ENCODE data around the gene RIPOR2.

The RIPOR2 gene

DNA sequence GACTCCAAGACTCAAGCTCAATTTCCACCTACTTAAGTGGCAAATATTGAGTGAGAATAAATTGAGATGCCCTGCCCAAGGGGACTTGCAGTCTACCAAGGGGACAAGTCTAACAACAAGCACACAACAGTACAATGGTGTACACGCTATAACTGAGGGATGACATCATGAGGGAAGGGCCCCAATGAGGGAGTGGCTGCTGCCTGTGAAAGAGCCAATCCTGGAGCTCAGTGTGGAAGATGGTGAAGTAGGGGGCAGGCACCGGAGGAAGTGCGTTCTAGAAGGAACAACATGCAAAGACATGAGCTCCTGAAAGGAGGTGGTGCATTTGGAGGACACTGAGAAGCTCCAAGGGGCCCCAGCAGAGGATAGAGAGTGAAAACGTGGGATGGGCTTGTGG, 90.2 kb downstream of the RIPOR2 start:
- TF ChIP-seq SPI1 (IDR thresholded peaks at IDR 0.05; ENCODE audit: low read depth, low read length) (no peak), POU2F2 (IDR thresholded peaks at IDR 0.05; ENCODE audit: low read depth, low read length) (no peak), TAF1 (IDR thresholded peaks at IDR 0.05; ENCODE audit: low read depth, low read length) (no peak), POLR2A (IDR thresholded peaks at IDR 0.05; ENCODE audit: low read depth, low read length) (no peak), PAX5 (IDR thresholded peaks at IDR 0.05; ENCODE audit: insufficient read depth, low read length, severe bottlenecking) (no peak), POLR2AphosphoS5 (IDR thresholded peaks at IDR 0.05; ENCODE audit: low read depth, low read length) (no peak)
- no peak for FAIRE-seq
- DNase-seq (ENCODE audit: insufficient read length, low spot score), result no peak

DNA sequence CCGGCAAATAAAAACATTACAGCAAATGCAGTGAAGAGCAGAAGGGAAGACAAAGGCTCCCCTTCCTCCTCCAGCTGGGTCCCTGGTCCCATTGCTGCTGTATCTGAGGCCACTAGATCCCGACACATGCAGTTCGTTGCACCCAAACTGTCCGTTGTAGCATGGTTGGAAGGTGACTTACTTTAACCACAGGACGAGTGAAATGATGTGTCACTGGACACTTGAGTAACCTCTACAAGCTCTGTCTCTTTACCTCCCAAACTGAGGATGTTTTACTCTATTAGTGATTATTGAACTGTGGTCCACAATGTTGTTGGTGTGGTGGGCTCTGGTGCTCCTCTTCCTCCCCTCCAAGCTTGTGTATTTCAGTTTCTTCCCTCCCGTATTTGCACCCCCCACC, 90.9 kb downstream of the RIPOR2 start:
- DNase-seq (ENCODE audit: insufficient read length, low spot score) (no peak), FAIRE-seq (peak; percentile 45)
- TF ChIP-seq POLR2AphosphoS5 (IDR thresholded peaks at IDR 0.05; ENCODE audit: low read depth, low read length), result no peak
- TF ChIP-seq POLR2A (IDR thresholded peaks at IDR 0.05; ENCODE audit: low read depth, low read length), result no peak
- TF ChIP-seq TAF1 (IDR thresholded peaks at IDR 0.05; ENCODE audit: low read depth, low read length), result no peak
- TF ChIP-seq PAX5 (IDR thresholded peaks at IDR 0.05; ENCODE audit: insufficient read depth, low read length, severe bottlenecking), result no peak
- TF ChIP-seq POU2F2 (IDR thresholded peaks at IDR 0.05; ENCODE audit: low read depth, low read length), result no peak
- no peak for TF ChIP-seq SPI1 (IDR thresholded peaks at IDR 0.05; ENCODE audit: low read depth, low read length)

DNA sequence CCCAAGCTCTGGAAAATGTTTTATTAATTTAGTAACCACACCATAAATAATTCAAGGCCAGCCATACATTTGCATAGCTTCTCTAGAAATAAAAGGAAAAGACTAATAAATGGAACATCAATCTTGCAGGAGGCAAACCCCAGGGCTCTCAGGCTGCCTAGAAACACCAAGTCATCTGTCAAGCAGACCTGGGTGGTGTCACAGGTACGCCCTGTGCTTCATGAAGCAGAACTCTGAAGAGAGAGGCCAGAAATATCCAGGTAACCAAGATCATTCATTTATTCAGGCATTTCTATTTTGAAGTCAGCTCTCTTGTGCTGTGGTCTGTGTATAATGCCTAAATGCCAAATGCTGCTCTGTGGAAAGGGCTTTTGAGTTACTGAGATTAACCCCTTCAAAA, 91.7 kb downstream of the RIPOR2 start:
- no peak for FAIRE-seq
- TF ChIP-seq POU2F2 (IDR thresholded peaks at IDR 0.05; ENCODE audit: low read depth, low read length), result no peak
- TF ChIP-seq POLR2A (IDR thresholded peaks at IDR 0.05; ENCODE audit: low read depth, low read length), result no peak
- TF ChIP-seq SPI1 (IDR thresholded peaks at IDR 0.05; ENCODE audit: low read depth, low read length), result no peak
- no peak for TF ChIP-seq TAF1 (IDR thresholded peaks at IDR 0.05; ENCODE audit: low read depth, low read length)
- TF ChIP-seq POLR2AphosphoS5 (IDR thresholded peaks at IDR 0.05; ENCODE audit: low read depth, low read length), result no peak
- no peak for TF ChIP-seq PAX5 (IDR thresholded peaks at IDR 0.05; ENCODE audit: insufficient read depth, low read length, severe bottlenecking)

DNA sequence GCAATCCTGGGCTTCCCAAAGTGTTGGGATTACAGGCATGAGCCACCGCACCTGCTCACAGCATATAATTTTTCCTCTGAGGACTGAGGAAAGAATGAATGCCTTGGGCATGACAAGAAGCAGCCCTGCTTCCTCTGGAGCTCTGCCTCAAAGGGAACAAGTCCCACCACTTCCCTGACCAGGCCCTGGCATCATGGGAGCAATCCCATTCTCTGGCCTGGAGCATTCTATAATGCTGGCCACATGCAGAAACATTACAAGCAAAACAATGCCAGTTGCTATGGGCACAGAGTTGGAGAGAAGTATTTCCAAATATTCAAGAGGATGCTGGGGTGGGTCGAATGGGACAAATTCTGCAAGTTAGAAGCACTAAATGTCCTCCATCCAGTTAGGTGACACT, 95.6 kb downstream of the RIPOR2 start:
- no peak for DNase-seq (ENCODE audit: insufficient read length, low spot score)
- no peak for FAIRE-seq
- TF ChIP-seq POLR2AphosphoS5 (IDR thresholded peaks at IDR 0.05; ENCODE audit: low read depth, low read length), result no peak
- no peak for TF ChIP-seq TAF1 (IDR thresholded peaks at IDR 0.05; ENCODE audit: low read depth, low read length)
- TF ChIP-seq PAX5 (IDR thresholded peaks at IDR 0.05; ENCODE audit: insufficient read depth, low read length, severe bottlenecking), result no peak
- TF ChIP-seq POLR2A (IDR thresholded peaks at IDR 0.05; ENCODE audit: low read depth, low read length), result no peak
- TF ChIP-seq POU2F2 (IDR thresholded peaks at IDR 0.05; ENCODE audit: low read depth, low read length), result no peak
- TF ChIP-seq SPI1 (IDR thresholded peaks at IDR 0.05; ENCODE audit: low read depth, low read length), result no peak

More for the DNA sequence above, 91.7 kb downstream of the RIPOR2 start:
- no peak for DNase-seq (ENCODE audit: insufficient read length, low spot score)

DNA sequence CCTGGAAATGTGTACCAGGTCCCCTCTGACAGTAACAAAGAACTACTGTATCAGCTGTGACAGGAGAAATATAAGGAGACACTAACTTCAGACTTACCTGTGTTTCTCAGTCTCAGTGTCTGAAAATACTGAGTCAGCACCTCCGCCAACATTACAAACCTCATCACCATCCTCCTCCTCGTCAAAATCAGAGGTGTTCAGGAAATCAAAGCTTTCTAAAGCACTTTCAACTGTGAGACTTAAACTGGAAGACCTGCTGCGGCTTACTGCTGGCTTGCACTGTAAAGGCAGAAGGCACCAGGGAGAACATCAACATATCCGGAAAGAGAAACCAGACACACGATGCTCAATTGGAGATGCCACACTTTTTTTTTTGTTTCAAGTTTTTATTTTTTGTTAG, 96.8 kb downstream of the RIPOR2 start:
- no peak for DNase-seq (ENCODE audit: insufficient read length, low spot score)
- no peak for FAIRE-seq
- no peak for TF ChIP-seq POLR2A (IDR thresholded peaks at IDR 0.05; ENCODE audit: low read depth, low read length)
- no peak for TF ChIP-seq SPI1 (IDR thresholded peaks at IDR 0.05; ENCODE audit: low read depth, low read length)
- no peak for TF ChIP-seq PAX5 (IDR thresholded peaks at IDR 0.05; ENCODE audit: insufficient read depth, low read length, severe bottlenecking)
- TF ChIP-seq POU2F2 (IDR thresholded peaks at IDR 0.05; ENCODE audit: low read depth, low read length), result no peak
- TF ChIP-seq POLR2AphosphoS5 (IDR thresholded peaks at IDR 0.05; ENCODE audit: low read depth, low read length), result no peak
- no peak for TF ChIP-seq TAF1 (IDR thresholded peaks at IDR 0.05; ENCODE audit: low read depth, low read length)

DNA sequence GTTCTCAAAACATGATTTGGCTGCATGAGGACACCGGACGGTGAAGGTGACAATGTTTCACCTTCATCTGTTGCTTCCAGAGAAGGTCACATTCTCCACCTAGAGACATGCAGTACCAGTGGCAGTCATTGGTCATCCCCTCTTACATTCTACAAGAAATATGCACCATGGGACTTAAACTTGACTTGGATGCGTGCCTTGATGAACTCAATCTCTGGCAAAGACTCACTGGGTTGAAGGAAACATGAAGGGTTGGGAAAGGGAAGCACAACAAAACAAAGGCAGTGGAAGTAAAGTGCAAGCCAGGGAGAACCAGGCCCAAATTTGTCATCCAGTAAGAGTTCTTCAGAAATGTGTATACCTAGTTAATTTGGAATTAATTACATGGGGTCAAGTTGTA, 97.7 kb downstream of the RIPOR2 start:
- FAIRE-seq, result no peak
- DNase-seq (ENCODE audit: insufficient read length, low spot score), result no peak
- no peak for TF ChIP-seq POU2F2 (IDR thresholded peaks at IDR 0.05; ENCODE audit: low read depth, low read length)
- no peak for TF ChIP-seq POLR2A (IDR thresholded peaks at IDR 0.05; ENCODE audit: low read depth, low read length)
- no peak for TF ChIP-seq POLR2AphosphoS5 (IDR thresholded peaks at IDR 0.05; ENCODE audit: low read depth, low read length)
- no peak for TF ChIP-seq PAX5 (IDR thresholded peaks at IDR 0.05; ENCODE audit: insufficient read depth, low read length, severe bottlenecking)
- TF ChIP-seq SPI1 (IDR thresholded peaks at IDR 0.05; ENCODE audit: low read depth, low read length), result no peak
- no peak for TF ChIP-seq TAF1 (IDR thresholded peaks at IDR 0.05; ENCODE audit: low read depth, low read length)

DNA sequence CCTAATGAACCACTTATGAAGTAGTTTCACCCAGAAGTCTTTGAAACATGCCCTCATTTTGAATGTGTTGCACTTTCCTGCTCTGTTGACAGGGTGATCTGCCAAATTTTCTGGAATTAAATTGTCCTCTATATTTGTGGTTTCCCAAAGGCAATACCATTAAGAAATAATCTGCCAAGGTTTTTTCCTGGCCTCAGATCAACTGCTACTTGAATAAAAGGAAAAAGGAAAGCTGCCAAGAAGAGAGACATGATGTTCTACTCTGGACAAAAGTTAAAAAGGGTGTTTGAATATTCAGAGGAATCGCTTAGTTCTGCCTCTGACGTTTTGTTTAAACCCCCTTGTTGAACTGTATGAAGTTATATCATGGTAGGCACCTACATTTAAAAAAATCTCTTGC, 99.7 kb downstream of the RIPOR2 start:
- FAIRE-seq (no peak), DNase-seq (ENCODE audit: insufficient read length, low spot score) (no peak)
- TF ChIP-seq TAF1 (IDR thresholded peaks at IDR 0.05; ENCODE audit: low read depth, low read length) (no peak), POLR2AphosphoS5 (IDR thresholded peaks at IDR 0.05; ENCODE audit: low read depth, low read length) (no peak), POU2F2 (IDR thresholded peaks at IDR 0.05; ENCODE audit: low read depth, low read length) (no peak), POLR2A (IDR thresholded peaks at IDR 0.05; ENCODE audit: low read depth, low read length) (no peak), PAX5 (IDR thresholded peaks at IDR 0.05; ENCODE audit: insufficient read depth, low read length, severe bottlenecking) (no peak), SPI1 (IDR thresholded peaks at IDR 0.05; ENCODE audit: low read depth, low read length) (no peak)

DNA sequence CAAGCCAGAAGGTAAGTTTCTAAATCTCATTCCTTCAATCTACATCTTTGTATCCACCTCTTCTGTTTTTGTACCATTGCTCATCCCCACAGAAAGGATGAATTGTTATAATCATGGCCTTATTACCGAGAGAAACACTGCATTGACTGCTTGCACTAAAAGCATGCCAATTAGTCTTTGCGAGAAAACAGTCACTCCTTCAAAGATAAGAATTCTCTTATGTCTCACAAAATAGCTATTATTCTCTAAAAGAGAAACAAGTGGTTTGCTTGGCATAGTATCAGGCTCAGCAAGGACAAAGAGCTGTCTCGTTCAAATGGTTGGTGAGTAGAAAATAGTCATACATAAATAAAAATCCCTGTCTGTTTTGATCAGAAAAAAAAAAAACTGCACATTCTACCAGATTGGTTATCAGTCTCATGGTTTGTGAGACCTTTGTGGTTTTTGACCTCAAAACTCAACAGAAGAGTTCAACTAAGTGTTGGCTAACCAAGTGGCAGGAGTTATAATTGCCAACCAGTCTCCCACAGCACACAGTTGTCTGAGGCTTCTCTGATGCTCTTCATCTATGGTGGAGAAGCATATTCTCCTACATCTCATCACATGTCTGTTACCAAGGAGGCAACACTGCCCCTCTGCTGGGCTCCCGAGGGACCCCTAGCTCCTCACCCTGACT, 101.9 kb downstream of the RIPOR2 start:
- FAIRE-seq, result no peak
- TF ChIP-seq POLR2AphosphoS5 (IDR thresholded peaks at IDR 0.05; ENCODE audit: low read depth, low read length) (no peak), SPI1 (IDR thresholded peaks at IDR 0.05; ENCODE audit: low read depth, low read length) (no peak), POLR2A (IDR thresholded peaks at IDR 0.05; ENCODE audit: low read depth, low read length) (no peak), PAX5 (IDR thresholded peaks at IDR 0.05; ENCODE audit: insufficient read depth, low read length, severe bottlenecking) (no peak), POU2F2 (IDR thresholded peaks at IDR 0.05; ENCODE audit: low read depth, low read length) (no peak), TAF1 (IDR thresholded peaks at IDR 0.05; ENCODE audit: low read depth, low read length) (no peak)
- no peak for DNase-seq (ENCODE audit: insufficient read length, low spot score)

DNA sequence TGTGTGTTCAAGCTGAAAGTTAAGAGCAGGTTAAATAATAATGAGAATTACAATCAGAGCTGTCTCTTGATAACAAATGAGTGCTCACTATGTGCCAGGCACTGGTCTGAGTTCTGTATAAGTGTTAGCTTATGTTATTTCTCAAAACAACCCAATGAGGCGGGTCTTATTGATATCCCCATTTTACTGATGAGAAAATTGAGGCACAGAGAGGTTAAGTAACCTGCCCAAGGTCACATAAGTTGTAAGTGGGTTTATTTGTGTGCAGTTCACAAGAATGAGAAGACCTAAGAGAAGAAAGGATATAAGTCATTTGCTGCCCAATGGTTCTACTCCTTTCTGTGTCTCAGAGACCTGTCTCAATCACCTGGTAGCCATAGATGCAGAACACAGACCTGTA, 103.0 kb downstream of the RIPOR2 start:
- DNase-seq (ENCODE audit: insufficient read length, low spot score) (no peak), FAIRE-seq (no peak)
- TF ChIP-seq POLR2AphosphoS5 (IDR thresholded peaks at IDR 0.05; ENCODE audit: low read depth, low read length) (no peak), POLR2A (IDR thresholded peaks at IDR 0.05; ENCODE audit: low read depth, low read length) (no peak), SPI1 (IDR thresholded peaks at IDR 0.05; ENCODE audit: low read depth, low read length) (no peak), TAF1 (IDR thresholded peaks at IDR 0.05; ENCODE audit: low read depth, low read length) (no peak)
